GM19468 (cell line): ENCODE results near the gene PLS1.

ENCODE experiments used
- ATAC-seq: cut with Tn5 transposase; IDR thresholded peaks from one replicate; pipeline ENCODE4 v1.9.1; 2021; ENCODE audit warnings: mild to moderate bottlenecking, moderate library complexity, moderate number of reproducible peaks; ENCODE audit not compliant: unreplicated experiment; ENCODE audit errors: extremely low read depth

PLS1 gene

DNA sequence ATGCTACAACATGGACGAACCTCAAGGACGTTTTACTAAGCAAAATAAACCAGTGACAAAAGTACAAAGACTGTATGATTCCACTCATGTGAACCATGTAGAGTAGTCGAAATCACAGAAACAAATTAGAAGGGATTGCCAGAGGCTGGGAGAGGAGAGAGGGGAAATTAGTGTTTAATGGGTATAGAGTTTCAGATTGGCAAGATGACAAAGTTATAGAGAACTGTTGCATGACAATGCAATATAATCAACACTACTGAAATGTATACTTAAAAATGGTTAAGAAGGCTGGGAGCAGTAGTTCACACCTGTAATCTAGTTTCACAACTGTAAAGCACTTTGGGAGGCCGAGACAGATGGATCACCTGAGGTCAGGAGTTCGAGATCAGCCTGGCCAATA is 36.9 kb downstream of the PLS1 start:
- no peak for ATAC-seq

DNA sequence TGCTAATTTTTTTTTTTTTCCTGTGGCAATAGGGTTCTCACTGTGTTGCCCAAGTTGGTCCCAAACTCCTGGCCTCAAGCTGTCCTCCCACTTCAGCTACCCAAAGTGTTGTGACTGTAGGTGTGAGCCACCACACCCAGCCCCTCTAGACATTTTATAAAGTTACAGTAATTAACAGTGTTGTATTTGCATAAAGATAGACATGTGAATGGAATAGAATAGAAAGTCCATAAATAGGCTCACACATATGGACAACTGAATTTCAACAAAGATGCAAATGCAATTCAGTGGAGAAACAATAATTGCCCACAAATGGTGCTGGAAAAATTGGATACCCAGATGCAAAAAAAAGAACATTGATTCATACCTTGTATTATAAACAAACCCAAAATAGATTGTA is 39.9 kb downstream of the PLS1 start:
- ATAC-seq, result no peak

DNA sequence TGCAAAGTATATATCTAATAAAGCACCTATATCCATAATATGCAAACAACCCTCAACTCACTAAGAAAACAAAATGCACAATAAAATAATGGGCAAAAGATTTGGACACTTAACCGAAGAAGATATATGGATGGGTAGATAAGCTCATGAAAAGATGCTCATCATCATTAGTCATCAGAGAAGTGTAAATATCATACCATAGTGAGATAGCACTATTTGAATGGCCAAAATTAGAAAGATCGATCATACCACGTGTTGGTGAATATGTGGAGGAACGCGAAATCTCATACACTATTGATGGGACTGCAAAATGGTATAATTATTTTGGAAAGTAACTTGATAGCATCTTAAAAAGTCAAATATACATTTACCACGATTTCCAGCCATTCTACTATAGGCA is 40.5 kb downstream of the PLS1 start:
- no peak for ATAC-seq

DNA sequence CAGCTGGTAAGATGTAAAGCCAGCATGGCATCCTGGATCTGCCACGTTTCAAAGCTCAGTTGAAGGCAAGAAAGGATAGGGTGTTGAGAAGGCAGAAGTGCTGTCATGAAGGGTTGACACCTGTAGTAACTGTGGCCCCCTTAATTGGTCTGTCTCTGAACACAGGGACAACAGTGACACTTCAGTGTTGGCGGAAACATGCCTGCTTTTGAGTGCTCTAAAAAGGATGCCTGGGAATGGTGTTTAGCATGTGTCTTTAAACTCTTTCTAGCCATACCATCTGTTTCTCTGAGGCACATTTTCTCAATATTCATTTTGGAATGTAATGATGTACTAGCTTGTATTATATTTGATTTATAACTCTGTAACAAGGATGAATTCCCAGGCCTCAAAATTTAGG is 42.1 kb downstream of the PLS1 start:
- no peak for ATAC-seq

DNA sequence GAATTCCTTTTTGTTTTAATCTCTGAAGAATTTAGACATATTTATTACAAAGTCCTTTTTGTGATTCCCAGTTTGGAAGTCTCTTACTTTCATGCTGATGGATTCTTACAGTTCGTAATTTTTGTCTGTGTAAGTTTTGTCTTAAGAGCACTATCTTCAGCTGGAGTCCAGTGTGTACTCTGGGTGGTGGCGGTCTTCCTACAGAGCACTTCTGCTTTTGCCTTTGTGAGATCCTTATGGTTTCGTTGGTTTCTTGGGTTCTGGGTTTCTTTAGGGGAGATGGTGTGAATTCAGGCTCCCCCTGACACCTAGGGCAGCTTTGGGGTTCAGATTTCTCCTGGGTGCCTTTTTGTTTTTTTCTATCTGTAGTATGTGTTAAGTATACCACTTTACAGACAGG is 45.3 kb downstream of the PLS1 start:
- ATAC-seq, result no peak

DNA sequence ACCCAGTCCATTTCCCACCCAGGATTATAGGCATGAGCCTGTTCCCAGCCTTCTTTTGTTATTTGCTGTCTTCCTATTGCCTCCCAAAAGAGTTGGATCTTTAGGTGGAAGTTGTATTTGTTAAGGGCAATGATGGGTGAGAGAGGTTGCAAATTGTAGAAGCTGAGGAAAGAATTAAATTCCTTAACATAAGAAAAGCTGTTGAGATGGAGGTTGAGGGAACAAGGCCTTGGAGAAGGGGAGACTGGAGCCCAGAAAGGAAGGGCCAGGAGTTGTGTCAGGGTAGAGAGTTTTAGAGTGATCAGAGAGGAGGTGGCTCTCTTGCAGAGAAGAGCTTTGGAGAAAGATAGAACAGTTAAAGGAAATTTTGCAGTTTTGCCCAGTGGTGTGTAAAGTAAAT is 46.8 kb downstream of the PLS1 start:
- no peak for ATAC-seq

DNA sequence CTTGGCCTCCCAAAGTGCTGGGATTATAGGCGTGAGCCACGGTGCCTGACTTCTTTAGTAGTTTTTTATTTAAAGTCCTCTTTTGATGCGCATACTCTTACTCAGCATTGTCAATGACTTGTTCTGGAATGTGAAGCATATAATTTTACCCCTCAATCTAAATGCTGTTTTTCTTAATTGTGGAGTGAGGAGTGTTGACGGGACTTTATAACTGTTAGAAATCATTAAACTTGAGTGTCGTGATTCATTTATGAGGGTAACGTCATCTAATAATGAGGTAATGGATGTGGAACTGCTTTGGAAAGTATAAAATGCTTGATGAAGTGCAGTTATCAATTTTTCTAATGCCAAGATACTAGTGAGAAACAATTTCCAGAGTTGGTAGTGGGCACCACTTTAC is 48.3 kb downstream of the PLS1 start:
- ATAC-seq, result no peak

DNA sequence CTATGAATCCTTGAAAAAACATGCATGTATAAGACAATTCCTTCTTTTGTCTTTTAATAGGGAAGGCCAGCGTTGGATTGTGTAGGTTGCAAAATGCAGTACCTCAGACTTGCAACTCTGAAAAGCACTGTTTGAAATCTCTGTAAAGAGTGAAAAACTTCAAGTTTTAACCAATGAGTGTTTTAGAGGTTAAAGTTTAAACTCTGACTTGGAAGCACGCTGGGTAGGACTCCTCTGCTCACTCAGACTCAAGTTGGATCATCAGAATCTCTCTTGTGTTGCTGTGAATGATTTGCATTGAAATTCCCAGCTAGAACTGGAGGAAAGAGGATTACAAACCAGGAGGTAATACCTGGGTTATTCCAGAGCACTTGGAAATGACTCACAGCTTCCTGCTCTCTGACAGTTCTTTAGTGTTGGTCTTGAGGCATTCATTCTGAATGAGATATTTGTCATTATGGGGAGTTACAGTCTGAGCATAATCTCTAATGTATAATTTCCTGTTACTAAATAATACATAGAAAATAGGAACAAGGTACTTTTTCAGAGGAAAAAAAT is 49.1 kb downstream of the PLS1 start:
- ATAC-seq, result no peak

DNA sequence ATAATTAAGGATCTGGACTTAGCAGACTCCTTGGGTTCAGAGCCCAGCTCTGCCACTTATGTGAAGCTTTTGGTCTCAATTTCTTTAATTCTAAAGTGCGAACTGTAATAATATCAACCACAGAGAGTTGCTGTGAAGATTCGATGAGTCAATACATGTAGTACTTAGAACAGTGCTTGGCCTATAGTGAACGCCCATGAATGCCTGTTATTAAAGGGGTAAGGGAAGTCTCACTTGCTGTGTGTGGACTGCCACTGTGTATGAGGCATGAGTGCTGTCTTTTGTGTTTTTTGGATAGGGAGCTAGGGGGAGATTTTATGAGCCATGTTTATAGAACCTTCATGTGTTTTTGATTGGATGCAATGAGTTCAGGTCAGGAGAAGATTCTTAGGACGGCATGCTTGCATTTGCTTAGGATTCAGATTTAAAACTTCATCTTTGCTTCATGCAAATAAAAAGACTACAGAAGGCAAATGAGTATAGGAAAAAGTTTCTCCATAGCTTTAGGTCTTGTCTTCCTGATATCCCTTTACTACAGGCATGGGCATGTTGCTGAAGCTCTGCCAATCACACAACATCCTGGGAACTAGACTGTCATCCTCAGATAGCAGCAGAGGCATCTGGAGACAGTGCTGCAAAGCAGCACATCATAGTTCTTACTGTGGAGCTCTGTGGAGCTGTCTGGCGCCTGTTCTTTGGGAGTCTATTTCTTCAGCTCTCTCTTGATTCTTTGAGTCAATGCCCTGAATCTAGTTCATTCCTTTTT is 50.0 kb downstream of the PLS1 start:
- no peak for ATAC-seq

DNA sequence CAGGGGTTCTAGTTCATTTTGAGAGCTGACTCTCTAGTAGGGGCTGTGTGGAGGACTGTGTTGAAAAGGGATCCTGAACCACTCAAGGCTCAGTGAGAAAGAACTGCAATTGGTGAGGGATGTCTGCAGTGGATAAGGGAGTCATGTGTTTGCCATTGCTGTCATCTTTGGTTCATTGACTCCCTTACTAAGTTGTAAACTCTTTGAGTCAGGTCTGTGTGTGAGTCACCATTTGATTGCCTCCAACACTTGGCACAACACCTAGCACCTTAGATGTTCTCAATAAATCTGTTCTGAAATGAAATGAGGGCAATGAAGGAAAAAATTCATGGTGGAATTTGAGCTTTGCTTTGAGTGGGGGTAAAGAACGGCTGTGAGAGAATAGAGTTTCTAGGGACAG is 51.7 kb downstream of the PLS1 start:
- ATAC-seq, result no peak

DNA sequence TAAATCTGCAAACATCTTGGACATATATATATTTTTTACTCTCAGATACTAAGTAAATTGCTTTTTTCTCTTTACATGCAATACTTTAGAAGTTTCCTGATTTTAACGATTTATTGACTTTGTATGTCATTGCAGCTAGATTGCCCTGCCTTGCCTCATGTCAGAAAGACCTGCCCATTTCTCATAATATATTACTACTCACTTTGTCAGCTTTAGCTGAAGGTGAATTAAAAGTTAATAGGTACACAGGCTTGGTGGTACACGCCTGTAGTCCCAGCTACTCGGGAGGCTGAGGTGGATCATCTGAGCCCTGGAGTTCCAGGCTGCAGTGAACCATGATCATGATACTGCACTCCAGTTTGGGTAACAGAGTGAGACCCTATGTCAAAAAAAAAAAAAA is 52.8 kb downstream of the PLS1 start:
- no peak for ATAC-seq

DNA sequence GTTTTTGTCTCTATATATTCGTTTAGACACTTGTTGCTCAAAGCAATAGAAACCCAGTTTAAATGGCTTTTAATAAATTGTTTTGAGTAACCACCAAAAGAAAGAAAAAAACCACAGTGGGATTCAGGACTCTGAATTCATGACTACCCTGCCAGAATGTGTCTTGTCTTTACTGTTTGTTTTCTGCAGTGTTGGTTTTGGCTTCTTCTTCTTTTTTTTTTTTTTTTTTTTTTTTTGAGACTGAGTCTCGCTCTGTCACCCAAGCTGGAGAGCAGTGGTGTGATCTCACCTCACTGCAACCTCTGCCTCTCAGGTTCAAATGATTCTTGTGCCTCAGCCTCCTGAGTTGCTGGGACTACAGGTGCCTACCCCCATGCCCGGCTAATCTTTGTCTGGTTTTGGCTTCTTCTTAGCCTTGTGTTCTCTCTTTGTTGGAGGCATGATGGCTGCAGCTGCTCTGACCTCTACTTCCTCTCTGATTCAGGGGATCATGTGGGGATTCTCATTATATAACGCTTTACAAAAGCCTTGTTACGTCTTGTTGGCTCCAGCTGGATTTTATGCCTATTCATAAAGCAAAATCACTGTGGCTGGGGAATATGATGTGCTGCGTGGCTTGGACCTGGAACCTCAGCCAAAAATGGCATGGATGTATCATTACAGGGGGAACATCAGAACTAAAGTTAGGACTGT is 54.0 kb downstream of the PLS1 start:
- ATAC-seq, result no peak

DNA sequence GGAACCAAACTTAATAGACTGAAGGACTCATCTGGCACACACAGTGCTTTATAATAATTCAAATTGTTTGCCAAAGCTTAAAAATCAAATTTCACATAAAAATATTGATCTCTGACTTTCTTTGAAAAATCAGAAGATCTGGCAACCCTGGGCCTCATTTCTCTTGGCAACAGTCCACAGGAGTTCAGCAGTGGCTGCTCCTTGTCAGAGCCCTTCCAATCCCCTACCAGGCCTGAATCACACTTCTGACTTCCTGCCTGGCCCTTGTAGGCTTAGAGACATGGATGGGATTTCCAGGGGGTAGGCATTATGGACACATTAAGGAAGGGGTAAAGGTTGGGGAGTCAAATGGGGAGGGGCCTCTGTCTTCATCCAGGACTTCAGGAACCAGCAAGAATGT is 55.5 kb downstream of the PLS1 start:
- ATAC-seq, result no peak

DNA sequence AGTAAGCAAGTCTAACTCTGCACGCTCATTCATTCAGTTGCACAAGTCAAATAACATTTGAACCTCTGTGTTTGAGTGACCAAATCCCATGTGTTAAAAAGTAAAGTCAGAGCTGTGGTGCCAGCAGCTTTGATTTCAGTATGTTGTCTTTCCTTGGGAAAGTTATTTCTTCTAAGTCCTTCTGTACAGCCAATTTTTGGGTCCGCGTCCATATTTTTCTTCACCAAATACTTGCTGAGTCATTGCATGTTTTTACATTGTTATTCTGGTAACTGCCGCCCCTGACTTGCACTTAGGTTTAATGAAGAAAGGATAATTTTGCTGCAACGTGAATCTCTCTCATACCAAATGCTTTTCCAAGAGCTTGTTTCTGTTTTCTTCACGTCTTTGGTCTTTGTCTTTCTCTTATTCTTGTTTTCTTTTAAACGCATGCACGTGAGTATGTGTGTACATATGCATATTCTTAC is 56.7 kb downstream of the PLS1 start:
- ATAC-seq, result no peak

DNA sequence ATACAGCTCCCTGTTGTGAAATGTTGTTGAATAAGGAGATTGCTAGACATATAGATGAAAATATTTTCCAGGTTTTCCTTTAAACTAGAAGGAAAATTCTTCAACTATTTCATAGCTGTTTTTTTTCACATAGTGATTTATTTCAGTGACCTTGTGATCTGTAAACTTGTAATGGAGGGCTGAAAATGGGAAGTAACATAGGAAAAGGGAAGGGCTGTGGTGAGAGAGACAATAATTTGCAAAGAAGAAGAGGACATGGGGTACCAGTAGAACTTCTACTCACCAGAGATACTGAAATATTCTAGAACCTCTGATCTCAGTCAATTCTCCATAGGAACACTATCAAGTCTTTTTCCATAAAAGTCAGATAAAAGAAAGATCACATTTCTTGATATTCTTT is 60.4 kb downstream of the PLS1 start:
- ATAC-seq, result no peak

DNA sequence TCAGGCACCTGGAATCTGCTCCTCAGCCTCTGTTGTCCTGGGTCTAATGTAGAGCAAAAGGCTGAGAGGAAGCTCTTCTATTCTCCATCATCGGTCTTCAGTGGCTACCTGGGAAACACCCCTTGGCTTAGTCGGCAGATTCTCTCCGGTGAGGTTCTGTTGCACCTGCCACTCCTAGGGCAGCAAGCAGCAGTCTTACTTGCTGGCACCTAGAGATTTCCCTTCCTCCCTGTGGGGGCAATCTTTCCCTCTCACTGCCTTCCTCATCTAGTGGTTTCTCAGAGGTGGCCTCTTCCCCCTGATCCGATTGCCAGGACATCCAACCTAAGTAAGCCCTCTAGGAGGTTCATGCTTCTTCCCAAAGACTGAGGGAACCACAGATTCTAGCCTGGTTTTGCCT is 60.8 kb downstream of the PLS1 start:
- ATAC-seq, result no peak

DNA sequence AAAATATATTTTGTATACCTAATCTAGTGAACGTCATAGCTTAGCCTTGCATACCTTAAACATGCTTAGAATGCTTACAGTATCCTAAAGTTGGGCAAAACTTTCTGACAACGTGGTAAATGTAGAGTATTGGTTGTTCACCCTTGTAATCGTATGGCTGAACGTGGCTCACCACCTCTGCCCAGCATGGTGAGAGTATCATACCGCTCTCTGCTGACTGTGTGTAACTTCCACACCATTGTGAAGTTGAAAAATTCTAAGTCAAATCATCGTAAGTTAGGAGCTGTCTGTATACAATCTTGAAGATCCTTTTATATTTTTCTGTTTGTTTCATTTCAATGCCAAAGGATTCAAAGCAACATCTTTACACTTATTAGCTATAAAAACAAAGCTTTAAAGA is 64.2 kb downstream of the PLS1 start:
- ATAC-seq, result no peak

DNA sequence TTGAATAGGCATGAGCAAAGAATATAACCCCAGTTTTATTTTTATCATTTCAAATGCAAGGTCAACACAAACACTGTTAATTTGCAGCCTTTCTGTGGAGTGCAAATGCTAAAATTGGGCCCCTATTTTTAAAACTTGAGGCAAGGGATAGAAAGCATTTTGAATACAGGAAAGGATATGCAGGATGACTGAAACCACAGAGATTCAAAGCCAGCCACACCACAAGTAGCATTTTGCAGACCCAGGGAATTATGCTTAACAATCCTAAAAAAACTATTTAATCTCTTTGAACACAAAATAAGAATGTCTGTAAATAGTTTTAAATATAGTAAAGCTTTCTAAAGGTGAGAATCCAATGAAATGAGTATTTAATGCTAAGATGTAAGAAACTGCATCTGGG is 64.7 kb downstream of the PLS1 start:
- no peak for ATAC-seq

DNA sequence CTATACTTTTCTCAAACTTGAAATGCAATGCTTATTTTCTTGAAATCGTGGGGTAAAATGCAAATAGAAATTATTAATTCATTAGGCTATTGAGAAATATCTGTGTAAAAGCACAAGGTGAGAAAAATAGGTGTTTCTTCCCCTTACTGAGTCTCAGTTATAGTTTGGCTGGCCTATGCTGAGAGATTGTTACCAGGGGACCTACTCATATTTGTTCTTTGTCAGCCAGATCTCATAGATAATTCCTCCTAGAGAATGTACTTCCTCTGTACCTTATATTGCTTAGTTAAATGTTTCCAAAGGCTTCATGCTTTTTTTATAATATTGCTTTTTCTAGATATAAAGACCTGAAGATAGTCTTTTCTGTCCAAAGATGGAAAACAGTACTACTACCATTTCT is 67.7 kb downstream of the PLS1 start:
- ATAC-seq, result no peak

DNA sequence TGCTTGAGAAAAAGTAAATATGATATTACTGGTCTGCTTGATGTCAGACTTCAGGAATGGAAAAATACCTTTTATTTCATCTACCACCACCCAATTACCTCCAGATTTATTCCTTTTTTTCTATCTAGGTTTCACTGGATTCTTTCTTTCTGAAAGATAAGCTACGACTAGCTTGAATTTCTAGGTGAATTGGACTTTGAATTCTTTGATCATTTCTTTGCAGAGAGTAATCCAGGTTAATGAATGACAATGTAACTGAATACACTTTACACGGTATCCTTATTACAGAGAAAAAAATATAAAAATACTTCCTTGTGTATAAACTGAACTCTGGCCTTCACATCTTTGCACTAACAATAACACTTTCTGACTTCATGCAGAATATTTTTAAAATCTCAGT is 68.1 kb downstream of the PLS1 start:
- no peak for ATAC-seq

DNA sequence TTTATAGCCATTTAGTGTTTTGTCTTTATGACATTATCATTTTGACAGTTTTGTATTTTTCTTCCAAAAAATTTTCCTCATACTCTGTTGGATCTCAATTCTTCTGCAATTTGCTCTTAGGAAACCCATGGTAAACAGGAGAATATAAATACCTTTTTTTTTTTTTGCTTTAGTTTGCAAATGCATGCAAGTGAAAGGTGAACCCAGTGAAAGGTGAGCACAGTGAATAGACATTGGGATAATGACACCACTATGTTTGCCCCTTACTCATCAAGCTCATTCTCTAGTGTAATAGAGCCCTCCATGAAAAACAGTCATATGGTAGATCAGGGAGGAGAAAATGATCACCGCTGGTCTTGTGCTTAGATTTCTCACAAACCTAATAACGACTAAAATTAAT is 68.6 kb downstream of the PLS1 start:
- ATAC-seq, result no peak

DNA sequence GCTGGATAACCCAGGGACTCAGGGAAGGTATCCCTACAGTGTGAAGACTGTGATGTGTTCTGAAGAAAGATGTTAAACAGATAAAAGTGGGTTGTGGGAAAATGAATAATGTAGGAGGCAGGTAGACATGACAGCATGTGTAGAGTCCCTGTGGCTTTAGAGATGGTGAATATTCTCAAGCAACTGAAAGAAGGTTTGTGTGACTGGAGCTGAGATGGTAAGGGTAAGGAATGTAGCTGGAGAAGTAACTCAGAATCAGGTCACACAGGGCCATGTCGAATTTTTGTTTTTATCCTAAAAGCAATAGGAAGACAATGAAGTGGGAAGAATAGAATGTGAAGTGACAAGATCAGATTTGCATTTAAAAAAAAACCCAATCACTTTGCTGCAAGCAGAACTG is 73.9 kb downstream of the PLS1 start:
- no peak for ATAC-seq
